Activated T-cell treated with anti-CD3 and anti-CD28 coated beads for 24 hours (primary cell): ENCODE measurements around the gene GRIK4.

Experiments used
- DNase-seq: peaks from one replicate; pipeline ENCODE4 v3.0.0-alpha.2; 2020; ENCODE audit warnings: low read depth

The GRIK4 gene

GRCh38 chr11:120918257-120918656 lies 406.7 kb downstream of the GRIK4 start:
- DNase-seq: no peak

DNA sequence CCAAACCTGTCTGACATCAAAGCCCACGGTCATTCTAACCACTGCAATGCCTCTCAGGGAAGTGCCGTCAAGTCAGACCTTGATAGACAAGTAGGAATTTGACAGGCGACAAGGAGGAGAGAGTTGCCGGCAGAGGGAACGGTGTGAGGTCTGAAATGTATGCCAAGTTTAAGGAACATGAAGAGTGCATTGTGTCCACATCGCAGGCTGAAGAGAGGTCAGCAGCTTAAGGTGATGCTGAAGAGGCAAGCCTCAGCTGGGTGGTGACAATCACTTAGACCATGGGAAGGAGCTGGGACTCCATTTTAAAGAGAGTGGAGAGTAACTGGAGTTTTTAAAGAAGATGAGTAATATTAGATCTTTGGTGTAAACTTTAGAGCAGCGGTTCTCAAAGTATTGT lies 407.5 kb downstream of the GRIK4 start:
- DNase-seq: no peak

- DNase-seq: no peak
Observed at GRCh38 chr11:120919566-120919965, 408.0 kb downstream of the GRIK4 start.

DNA sequence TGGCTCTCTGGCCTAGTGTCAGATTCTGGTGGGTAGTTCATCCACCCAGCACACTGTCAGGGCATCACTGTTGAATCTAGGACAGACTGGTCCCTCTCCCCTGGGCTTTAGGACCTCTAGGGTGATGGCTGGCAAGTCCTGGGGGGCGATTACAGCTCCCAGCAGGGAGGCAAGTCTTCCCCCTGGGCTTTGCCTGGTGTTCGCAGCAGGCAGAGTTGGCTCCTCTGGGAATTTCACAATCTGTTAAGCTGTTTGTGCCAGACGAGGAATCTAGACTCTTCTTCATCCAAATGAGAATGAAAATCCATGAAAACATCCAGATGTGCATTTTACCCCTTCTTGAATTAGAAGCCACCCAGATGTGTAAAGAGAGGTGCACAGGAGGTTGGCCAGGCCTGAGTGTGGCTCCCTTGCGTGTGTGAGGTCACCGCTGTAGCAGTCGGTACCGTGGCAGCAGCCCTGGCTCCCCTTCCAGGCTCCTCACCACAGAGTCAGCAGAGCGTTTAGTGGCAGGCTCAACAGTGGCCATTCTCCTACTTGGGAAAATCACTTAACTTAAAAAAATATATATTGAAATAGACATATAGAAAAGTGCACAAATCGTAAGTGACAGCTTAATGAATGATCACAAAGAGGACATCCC lies 412.4 kb downstream of the GRIK4 start:
- DNase-seq: no peak

GRCh38 chr11:120925944-120926343 lies 414.4 kb downstream of the GRIK4 start:
- no peak for DNase-seq

DNA sequence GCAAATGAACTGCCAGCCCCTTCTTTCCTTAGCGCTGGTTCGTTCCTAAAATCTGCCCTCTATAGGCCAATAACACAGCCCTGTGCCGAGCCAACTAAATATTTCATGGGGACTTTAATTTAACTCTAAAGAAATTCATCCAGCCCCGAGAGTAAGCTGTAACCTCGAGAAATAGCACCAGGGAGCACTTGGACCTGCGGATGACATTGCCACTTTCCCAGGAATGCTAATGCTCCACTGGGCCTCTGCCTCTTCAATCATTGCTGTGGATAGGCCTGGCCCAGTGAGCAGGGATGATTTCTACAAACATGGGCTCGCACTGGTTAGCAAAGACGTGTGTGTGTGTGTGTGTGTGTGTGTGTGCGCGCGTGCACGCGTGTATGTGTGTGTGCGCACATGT lies 417.1 kb downstream of the GRIK4 start:
- DNase-seq: no peak

GRCh38 chr11:120929090-120929489 lies 417.5 kb downstream of the GRIK4 start:
- DNase-seq: no peak

GRCh38 chr11:120929664-120930154 lies 418.2 kb downstream of the GRIK4 start:
- DNase-seq: no peak

- DNase-seq: no peak
Observed at GRCh38 chr11:120931057-120931779, 419.7 kb downstream of the GRIK4 start.

- DNase-seq: no peak
Observed at GRCh38 chr11:120932305-120932915, 420.9 kb downstream of the GRIK4 start.

DNA sequence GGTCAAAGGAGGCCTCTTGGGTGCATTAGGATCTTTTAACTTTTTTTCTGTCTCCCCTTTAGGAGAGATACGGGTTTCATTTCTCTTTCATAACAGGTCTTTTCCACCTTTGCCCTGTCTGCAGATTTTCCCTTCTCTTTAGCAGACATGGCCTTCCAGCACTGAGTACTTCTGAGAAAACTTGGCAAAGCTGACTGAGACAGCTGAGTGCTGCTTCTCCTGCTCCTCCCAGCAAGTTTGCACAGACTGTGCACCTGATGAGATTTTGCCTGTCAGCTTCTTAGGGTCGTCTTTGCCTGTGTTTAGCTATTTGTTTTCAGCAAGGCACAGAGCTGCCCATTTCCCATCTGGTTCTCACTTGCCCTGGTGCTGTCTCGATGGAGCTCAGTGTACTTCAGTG lies 424.8 kb downstream of the GRIK4 start:
- DNase-seq: no peak

- DNase-seq: no peak
Observed at GRCh38 chr11:120937501-120937900, 426.0 kb downstream of the GRIK4 start.

DNA sequence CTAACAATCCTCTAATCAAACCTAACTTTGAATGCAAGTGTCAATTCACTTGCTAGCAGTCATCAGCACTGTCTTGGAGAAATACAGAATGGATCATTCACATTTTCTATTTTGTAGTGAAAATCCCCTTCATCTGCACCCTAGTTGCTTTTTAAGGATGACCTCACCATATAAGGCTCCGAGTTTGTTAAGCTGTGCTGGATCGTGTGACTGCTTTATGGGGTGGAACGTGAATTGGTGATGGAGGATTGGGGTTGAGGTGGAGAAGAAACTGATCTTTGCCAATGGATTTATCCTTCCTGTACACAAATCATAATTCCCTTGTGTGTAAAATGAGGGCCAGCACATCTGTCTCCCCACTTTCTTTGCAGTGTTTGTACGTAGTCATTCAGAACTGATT lies 426.7 kb downstream of the GRIK4 start:
- no peak for DNase-seq

- DNase-seq: no peak
Observed at GRCh38 chr11:120940160-120940848, 428.8 kb downstream of the GRIK4 start.

GRCh38 chr11:120941000-120941399 lies 429.5 kb downstream of the GRIK4 start:
- DNase-seq: no peak

GRCh38 chr11:120942701-120943100 lies 431.2 kb downstream of the GRIK4 start:
- no peak for DNase-seq

DNA sequence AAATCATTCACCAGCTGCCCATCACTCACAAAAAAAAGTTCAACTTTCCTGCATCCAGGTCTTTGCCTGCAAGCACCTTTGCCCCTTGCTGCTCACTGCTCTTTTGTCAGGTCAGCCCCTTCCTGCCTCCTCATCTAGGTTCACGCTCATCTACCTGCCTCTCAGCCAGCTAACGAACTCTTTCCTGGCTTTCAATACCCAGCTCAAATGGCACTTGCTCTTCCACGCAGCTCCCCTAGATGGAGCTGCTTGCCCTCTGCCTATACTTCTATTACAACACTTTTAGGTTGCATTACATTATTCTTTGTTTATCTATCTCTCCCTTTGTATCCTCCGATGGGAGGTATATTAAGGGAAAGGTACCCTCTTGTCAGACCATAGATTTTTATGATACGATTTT lies 433.5 kb downstream of the GRIK4 start:
- DNase-seq: no peak

DNA sequence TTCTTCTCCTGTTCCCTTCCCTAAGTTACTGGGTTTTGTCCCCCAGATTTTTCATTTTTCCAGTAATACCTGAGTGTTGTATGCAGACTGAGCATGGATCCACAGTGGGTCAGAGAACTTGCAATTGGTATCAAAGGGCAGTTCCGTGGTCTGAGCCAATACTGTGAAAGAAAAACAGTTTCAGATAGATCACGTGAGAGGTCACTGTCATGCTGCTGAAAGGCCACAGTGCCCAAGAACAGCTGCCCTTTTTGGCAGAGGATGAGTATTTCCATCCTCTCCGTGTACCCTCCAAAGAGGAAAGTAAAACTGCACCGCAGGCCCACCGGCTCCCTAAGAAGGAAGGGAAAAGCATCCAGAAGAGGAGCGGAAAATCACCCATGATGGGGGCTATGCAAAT lies 439.3 kb downstream of the GRIK4 start:
- no peak for DNase-seq

- DNase-seq: peak; percentile 52
Observed at GRCh38 chr11:120952461-120953434, 441.2 kb downstream of the GRIK4 start.

DNA sequence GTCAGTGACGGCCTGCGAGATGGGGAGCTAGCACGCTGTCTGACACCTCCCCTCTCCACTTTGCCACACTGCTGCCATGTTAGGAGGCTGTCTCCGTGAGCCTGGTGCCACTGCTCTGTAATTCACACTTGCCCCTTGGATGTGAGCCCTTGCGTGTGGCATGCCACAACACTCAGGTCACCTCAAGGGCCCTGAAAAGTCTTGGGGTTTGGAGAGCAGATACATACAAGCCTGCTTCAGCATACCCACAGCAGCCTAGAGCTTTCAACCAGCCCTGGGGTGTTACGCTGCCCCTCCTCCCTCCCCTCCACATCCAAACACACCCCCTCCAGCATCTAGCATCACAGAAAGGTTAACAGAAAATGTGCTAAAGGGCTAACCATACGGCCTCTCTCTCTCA lies 442.8 kb downstream of the GRIK4 start:
- no peak for DNase-seq

GRCh38 chr11:120956710-120957495 lies 445.4 kb downstream of the GRIK4 start:
- no peak for DNase-seq
